ENCODE results near the gene ART5.
"Not testable (repeated sequence)": the region's sequence is repeated elsewhere in the genome, so short reads cannot be mapped to it uniquely, and the experiment has no call there.

DNA sequence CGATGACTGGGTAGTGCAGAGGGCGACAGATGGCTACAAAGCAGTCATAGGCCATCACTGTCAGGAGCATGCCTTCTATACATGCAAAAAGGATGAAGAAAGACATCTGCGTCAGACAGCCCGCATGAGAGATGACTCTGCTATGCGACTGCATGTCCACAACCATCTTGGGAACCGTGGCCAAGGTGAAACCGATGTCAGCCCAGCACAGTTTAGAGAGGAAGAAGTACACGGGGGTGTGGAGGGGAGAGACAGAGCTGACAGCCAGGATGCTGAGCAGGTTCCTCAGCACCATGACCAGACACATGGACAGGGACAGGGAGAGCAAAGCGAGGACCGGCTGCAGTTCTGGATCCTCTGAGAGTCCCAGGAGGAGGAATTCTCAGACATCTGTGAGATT lies 41.6 kb downstream of the ART5 start:
- TF ChIP-seq, protein P1, sequence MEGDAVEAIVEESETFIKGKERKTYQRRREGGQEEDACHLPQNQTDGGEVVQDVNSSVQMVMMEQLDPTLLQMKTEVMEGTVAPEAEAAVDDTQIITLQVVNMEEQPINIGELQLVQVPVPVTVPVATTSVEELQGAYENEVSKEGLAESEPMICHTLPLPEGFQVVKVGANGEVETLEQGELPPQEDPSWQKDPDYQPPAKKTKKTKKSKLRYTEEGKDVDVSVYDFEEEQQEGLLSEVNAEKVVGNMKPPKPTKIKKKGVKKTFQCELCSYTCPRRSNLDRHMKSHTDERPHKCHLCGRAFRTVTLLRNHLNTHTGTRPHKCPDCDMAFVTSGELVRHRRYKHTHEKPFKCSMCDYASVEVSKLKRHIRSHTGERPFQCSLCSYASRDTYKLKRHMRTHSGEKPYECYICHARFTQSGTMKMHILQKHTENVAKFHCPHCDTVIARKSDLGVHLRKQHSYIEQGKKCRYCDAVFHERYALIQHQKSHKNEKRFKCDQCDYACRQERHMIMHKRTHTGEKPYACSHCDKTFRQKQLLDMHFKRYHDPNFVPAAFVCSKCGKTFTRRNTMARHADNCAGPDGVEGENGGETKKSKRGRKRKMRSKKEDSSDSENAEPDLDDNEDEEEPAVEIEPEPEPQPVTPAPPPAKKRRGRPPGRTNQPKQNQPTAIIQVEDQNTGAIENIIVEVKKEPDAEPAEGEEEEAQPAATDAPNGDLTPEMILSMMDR (IDR thresholded peaks at IDR 0.05): not testable (repeated sequence)
- not testable (repeated sequence) for TF ChIP-seq POLR2A (IDR thresholded peaks at IDR 0.05)

All from ovary (tissue), 3 donors.